Epidermal melanocyte (primary cell): Measurements from ENCODE around the gene PHF21A.
A peak's percentile ranks its signal among the peaks of the same experiment; 100 is the strongest.
"Not testable (repeated sequence)": the region's sequence is repeated elsewhere in the genome, so short reads cannot be mapped to it uniquely, and the experiment has no call there.

Source experiments
- DNase-seq: peaks from one replicate; pipeline ENCODE4 v3.0.0; 2011; ENCODE audit warnings: low spot score; ENCODE audit not compliant: insufficient read length

The PHF21A gene

GRCh38 chr11:46036969-46037368 lies 84.3 kb downstream of the PHF21A start:
- DNase-seq, result no peak

GRCh38 chr11:46036009-46036408 lies 85.2 kb downstream of the PHF21A start:
- DNase-seq, result no peak

DNA sequence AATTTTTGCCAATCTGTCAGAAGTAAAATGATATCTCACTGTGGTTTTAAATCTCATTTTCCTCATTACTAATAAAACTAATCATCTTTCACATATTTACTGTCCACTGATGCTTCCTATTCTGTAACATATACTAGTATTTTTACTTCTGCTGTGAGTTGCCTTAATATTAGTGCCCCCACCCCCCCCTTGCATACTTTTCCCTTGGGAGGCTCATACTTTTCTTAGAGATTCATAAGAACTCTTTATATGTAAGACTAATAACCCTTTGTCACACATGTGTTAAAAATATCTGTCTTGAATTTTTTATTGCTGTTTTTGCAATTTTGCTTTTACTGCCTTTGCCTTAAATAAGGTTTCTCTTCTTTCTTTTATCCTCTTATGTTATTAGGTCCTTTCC lies 87.2 kb downstream of the PHF21A start:
- no peak for DNase-seq

DNA sequence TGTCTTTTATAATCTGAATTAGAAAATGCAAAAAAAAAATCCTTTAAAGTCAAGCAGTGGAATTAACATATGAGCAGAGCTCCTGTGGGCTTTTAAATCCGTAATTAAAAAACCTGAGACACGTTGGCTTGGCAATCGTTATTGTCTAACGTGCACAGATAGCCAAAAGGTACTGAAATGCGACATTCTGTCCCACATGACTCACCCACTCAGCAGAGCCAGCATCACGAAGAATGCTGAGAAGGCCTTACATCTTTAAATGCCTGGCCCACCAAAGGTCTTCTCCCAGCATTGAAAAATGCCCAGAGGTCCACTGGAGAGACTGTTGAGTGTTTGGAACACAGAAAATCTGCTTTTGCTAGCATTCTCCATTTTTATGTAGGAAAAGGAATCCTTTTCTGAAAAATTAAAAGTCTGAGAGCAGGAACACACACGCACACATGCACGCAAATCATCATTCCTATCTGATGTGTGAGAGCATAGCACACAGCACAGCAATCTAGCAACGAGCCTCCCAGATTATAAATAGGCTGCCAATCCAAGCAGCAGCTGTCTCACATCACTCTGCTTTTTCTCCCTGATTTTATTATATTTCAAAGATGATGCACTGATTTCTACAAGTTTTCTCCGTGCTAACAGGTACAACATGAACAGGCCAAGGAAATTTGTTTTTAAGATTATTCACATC lies 94.5 kb downstream of the PHF21A start:
- no peak for DNase-seq

- no peak for DNase-seq
These were observed 101.1 kb downstream of the PHF21A start for GRCh38 chr11:46020084-46020599.

DNA sequence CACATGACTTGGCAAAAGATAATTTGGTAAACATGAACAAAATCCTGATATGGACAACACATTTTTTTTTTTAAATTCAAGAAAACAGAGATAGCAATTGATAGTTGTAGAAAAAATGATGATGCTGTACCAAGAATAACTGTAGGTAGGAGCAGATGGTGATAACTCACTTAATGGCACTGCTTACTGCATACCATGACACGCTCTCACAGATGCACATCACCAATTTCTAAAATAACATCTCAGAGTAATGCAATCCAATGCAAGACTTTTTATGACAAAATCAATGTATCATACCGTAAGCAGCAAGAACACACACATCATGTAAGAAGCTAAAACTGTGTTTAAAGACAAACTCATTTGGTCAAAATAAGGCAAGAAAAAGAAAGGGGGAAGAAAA lies 102.6 kb downstream of the PHF21A start:
- DNase-seq, result no peak

- DNase-seq, result no peak
These were observed 103.9 kb downstream of the PHF21A start for GRCh38 chr11:46017341-46017740.

DNA sequence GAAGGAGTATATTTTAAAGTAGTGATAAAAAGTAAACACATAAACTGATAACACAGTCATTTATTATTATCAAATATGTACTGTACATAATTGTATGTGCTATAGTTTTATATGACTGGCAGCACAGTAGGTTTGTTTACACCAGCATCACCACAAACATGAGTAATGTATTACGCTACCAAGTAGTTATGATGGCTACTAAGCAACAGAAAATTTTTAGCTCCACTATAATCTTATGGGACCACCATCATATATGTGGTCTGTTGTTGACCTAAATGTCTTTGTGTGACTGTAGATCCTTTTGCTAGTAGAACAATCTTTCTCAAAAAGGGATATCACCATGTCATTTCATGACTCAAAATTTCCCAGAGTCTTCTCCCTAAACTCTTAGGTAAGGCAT lies 105.3 kb downstream of the PHF21A start:
- DNase-seq, result no peak

GRCh38 chr11:46014168-46014567 lies 107.1 kb downstream of the PHF21A start:
- not testable (repeated sequence) for DNase-seq

GRCh38 chr11:46012185-46012584 lies 109.1 kb downstream of the PHF21A start:
- no peak for DNase-seq

GRCh38 chr11:46010100-46010499 lies 111.2 kb downstream of the PHF21A start:
- no peak for DNase-seq

GRCh38 chr11:46009647-46010046 lies 111.6 kb downstream of the PHF21A start:
- DNase-seq, result no peak

GRCh38 chr11:46006418-46007070 lies 114.7 kb downstream of the PHF21A start:
- peak; percentile 69 for DNase-seq

- no peak for DNase-seq
These were observed 117.7 kb downstream of the PHF21A start for GRCh38 chr11:46003572-46003971.

GRCh38 chr11:46002189-46002588 lies 119.1 kb downstream of the PHF21A start:
- no peak for DNase-seq

- no peak for DNase-seq
These were observed 119.8 kb downstream of the PHF21A start for GRCh38 chr11:46001448-46001914.

- no peak for DNase-seq
These were observed 123.7 kb downstream of the PHF21A start for GRCh38 chr11:45997599-45997998.

DNA sequence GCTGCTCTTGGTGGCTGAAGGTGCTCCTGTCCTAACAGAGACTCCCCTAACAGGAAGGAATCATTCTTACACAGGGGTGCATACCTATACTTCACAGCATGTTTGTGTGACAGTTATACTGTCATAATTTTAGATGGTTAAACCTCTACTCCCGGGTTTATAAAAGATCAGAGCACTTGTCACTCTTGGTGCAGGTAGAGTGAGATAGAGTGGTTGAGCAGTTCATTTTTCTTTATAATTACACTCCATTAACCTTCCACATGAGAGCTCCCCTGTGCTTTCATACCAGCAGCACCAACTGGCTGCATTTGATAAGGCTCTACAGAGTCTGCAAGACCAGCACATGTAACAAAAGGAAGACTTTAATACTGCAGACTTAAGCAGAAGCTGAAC lies 125.9 kb downstream of the PHF21A start:
- DNase-seq, result no peak

DNA sequence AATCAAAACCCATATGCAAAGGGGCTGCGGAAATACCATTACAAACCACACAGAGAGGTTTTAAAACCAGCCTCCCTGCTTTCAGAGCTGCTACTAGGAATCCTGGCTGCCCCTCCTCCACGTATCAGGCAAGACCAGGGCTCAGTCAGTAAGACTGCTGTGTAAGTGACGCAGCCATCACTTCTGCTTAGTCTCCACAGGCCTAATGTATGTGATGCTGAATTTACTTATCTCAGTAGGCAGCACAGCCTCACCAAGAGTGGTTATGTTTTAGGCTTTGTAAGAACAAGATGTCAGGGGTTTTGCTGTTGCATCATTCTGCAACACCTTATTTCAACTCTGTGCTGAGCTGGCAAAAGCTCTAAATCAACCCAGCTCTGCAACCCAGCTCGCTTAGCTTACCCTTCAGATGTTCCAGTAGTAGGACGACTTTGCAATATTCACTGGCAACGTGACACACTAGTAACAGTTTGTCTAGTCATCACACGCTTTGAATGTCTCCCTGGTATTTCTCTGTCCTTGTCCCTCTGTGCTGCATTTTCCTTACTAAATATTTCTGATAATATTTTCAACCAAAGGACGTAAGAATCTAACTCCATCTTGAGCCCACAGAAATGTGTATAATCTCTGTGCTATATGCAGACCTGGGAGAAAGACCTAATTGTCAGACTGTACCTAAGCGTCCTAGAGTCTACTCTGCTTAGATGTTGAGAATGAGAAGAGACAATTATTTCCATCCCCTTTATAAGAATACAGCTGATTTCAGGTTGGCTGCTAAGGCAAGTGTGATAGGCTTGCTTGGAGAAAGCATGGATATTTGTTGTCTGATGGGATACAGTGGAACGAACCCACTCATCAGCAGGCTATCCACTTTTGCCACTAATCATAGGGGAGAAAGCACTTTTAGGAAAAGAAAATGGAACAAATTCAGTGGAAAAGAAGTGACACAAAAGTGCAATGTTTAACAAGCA lies 126.6 kb downstream of the PHF21A start:
- DNase-seq, result no peak

DNA sequence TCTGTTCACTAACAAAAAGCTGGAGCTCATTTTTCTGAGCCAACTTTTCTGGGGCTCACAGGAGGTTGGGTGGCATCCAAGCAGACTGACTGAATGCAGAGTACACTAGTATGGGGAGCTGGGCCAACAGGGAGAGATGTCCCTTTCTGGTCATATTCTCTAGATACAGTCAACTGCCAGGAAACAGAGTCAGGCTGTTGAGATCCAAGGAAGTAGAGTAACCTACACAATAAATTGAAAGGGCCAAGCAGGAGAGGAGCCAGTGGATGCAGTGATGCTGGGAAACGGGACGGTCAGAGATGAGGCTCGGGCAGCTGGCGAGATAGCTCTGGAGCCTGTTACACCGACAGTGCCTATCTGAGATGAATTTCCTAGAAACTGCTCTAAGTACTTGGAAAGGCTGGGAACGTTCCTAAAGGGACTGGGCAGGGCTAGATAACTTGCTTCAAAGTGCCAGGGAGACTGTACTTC lies 127.7 kb downstream of the PHF21A start:
- no peak for DNase-seq

DNA sequence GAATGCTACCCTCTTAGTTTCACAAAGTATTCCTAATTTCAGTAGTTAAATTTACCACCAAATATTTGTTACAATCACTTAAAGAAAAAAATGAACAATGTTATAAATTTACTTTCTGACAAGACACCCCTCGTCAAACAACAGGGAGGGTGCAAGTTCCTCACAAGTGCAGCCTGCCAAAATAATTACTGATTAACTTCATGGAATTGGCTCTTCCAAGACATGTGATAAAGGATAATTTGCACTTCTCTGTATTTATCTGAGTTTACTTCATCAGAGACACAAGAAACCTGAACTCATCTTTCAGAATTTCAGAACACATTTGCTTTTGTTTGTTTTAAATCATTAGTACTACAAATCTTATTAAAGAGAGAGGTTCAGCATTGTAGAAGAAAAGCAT lies 132.3 kb downstream of the PHF21A start:
- DNase-seq, result no peak

DNA sequence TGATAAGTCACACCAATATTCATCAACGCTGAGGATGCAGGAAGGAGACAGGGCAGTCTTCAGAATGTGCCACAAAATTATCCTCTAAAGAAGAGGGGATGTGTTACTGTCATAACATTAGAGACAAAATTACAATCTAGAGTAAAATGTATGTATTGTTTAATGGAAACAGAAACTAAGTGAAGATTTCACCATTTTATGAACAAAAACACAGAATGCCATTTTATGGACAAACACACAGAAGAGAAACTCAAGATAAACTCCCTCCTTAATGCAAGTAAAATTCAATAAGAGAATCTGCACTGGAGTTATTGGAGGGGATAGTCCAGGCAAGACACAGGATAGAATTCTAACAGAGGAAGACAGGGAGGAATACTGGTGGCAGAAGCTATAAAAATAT lies 136.0 kb downstream of the PHF21A start:
- no peak for DNase-seq
